SU-DHL-6 (cell line): Measurements from ENCODE around the gene PLAAT5.

ENCODE experiments used
- CTCF ChIP-seq: fragments of 200-600 bp; sonication (generic); IDR thresholded peaks from one replicate; pipeline ENCODE4 v1.5.1; 2017; ENCODE audit warnings: antibody characterized with exemption, mild to moderate bottlenecking, low read length, moderate library complexity; ENCODE audit not compliant: insufficient read depth, poor library complexity, severe bottlenecking
- EZH2phosphoT487 ChIP-seq: fragments of 200-600 bp; sonication (generic), shearing (Covaris generic); conservative IDR thresholded peaks from 2 replicates; pipeline ENCODE4 v1.6.1; 2018; ENCODE audit warnings: mild to moderate bottlenecking, antibody characterized with exemption, low read length, moderate library complexity, mixed read lengths

DNA sequence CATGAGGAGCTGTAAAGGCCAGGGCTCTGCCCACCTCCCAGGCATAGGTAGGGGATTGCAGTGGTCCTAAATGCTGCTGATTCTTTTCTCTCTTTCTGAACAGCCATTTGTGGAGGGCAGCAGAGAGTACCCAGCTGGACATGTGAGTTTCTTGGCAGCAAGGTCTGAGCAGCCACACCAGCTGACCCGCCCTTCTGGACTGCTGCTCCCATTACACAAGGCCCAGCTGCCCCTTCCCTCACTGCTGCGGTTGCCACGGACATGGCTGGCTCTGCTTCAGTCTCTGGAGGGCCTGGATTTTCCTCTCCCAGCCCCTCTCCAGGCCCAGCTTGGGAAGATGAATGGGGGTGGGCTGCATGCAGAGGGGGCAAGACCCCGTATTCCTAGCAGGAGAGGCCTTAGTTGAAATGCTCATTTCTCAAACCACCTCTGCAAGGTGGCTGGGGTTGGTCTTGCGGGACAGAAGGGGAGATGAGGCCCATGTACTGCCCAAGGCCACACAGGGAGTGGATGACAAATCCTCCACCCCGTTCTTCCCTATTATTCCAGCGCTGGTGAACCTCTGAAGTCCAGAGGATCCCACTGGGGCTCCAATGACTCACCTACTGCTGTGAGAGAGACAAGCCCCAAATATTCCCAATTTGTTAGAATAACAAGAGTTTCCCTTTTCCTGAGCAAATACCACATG lies 19.5 kb upstream of the PLAAT5 start:
- TF ChIP-seq CTCF: no peak
- TF ChIP-seq EZH2phosphoT487: no peak
